ENCODE measurements around the gene TMED7. TPM values are rescaled to one million over a fixed set of nuclear protein-coding genes. Genes with fewer than 3 reads are reported as not detected.
"Not testable (repeated sequence)": the region's sequence is repeated elsewhere in the genome, so short reads cannot be mapped to it uniquely, and the experiment has no call there.

TMED7 gene
- total RNA-seq, 2 experiments from 2014 or later = 39.9 to 44.6 TPM

- DNase-seq = no peak
- no peak for TF ChIP-seq CTCF (IDR thresholded peaks at IDR 0.05)
- no peaks in the 10 kb centered on the region for H3K36me3 Mint-ChIP-seq (ENCODE audit: low read depth)
- H3K9me3 Mint-ChIP-seq = peaks cover 4% of the 10 kb centered on the region
- no peak overlapping the region for H3K4me3 Mint-ChIP-seq
- H3K4me1 Mint-ChIP-seq (ENCODE audit: low read depth) = no peaks in the 10 kb centered on the region
- H3K27ac Mint-ChIP-seq = no peak overlapping the region
- ChIA-PET CTCF (no interaction called here), POLR2A (no interaction called here)
- intact Hi-C loops (cut with micrococcal nuclease) = no loop called here
- peaks cover 9% of the 10 kb centered on the region for H3K27me3 Mint-ChIP-seq
- ATAC-seq = no peak
Measured at GRCh38 chr5:115655994-115656393, 30.2 kb upstream of the TMED7 start.

- Mint-ChIP-seq H3K36me3 (ENCODE audit: low read depth) (no peaks in the 10 kb centered on the region), H3K27me3 (peaks cover 15% of the 10 kb centered on the region), H3K27ac (no peak overlapping the region), H3K4me3 (no peak overlapping the region), H3K4me1 (ENCODE audit: low read depth) (no peaks in the 10 kb centered on the region), H3K9me3 (no peaks in the 10 kb centered on the region)
- intact Hi-C loops (cut with micrococcal nuclease) = no loop called here
- no peak for TF ChIP-seq CTCF (IDR thresholded peaks at IDR 0.05)
- ChIA-PET POLR2A (interaction anchor here (0.6 kb wide), 1 partner anchor 366 kb away, joined by 3 read pairs; no protein-coding TSS in a partner anchor), CTCF (no interaction called here)
- DNase-seq = no peak
- ATAC-seq = no peak
Measured at GRCh38 chr5:115649541-115649940, 23.7 kb upstream of the TMED7 start.

- H3K27ac Mint-ChIP-seq = no peak overlapping the region
- ChIA-PET CTCF (interaction anchor here (0.7 kb wide), 1 partner anchor 234 kb away, joined by 3 read pairs; no protein-coding TSS in a partner anchor), POLR2A (no interaction called here)
- TF ChIP-seq CTCF (IDR thresholded peaks at IDR 0.05) = no peak
- H3K9me3 Mint-ChIP-seq = no peaks in the 10 kb centered on the region
- DNase-seq (no peak), ATAC-seq (no peak)
- peaks cover 26% of the 10 kb centered on the region for H3K27me3 Mint-ChIP-seq
- H3K4me1 Mint-ChIP-seq (ENCODE audit: low read depth) = no peaks in the 10 kb centered on the region
- intact Hi-C loops (cut with micrococcal nuclease) = no loop called here
- no peak overlapping the region for H3K4me3 Mint-ChIP-seq
- H3K36me3 Mint-ChIP-seq (ENCODE audit: low read depth) = no peaks in the 10 kb centered on the region
Measured at GRCh38 chr5:115648056-115648455, 22.2 kb upstream of the TMED7 start.

- CTCF ChIA-PET = not testable (repeated sequence)
Measured at GRCh38 chr5:115645386-115645785, 19.6 kb upstream of the TMED7 start.

GRCh38 chr5:115644046-115644445 is 18.2 kb upstream of the TMED7 start:
- H3K27me3 Mint-ChIP-seq = peaks cover 29% of the 10 kb centered on the region
- CTCF ChIA-PET = no interaction called here

More at GRCh38 chr5:115645386-115645785, 19.6 kb upstream of the TMED7 start:
- peaks cover 26% of the 10 kb centered on the region for H3K27me3 Mint-ChIP-seq
- H3K36me3 Mint-ChIP-seq (ENCODE audit: low read depth); H3K4me1 Mint-ChIP-seq (ENCODE audit: low read depth); ATAC-seq; intact Hi-C loops (cut with micrococcal nuclease); POLR2A ChIA-PET; DNase-seq; H3K4me3 Mint-ChIP-seq; H3K9me3 Mint-ChIP-seq; H3K27ac Mint-ChIP-seq: not testable (repeated sequence)

More at GRCh38 chr5:115644046-115644445, 18.2 kb upstream of the TMED7 start:
- Mint-ChIP-seq H3K4me3 (no peak overlapping the region), H3K9me3 (no peaks in the 10 kb centered on the region), H3K4me1 (ENCODE audit: low read depth) (peaks cover 2% of the 10 kb centered on the region), H3K36me3 (ENCODE audit: low read depth) (no peaks in the 10 kb centered on the region), H3K27ac (no peak overlapping the region)
- POLR2A ChIA-PET = no interaction called here
- TF ChIP-seq CTCF (IDR thresholded peaks at IDR 0.05) = no peak
- no peak for ATAC-seq
- intact Hi-C loops (cut with micrococcal nuclease) = no loop called here
- DNase-seq = no peak

All from activated CD8-positive, alpha-beta T cell treated with anti-CD3 and anti-CD28 coated beads for 36 hours (primary cell).